Measurements from ENCODE around the gene PEDS1.
"Not testable (repeated sequence)": the region's sequence is repeated elsewhere in the genome, so short reads cannot be mapped to it uniquely, and the experiment has no call there.

PEDS1 gene

DNA sequence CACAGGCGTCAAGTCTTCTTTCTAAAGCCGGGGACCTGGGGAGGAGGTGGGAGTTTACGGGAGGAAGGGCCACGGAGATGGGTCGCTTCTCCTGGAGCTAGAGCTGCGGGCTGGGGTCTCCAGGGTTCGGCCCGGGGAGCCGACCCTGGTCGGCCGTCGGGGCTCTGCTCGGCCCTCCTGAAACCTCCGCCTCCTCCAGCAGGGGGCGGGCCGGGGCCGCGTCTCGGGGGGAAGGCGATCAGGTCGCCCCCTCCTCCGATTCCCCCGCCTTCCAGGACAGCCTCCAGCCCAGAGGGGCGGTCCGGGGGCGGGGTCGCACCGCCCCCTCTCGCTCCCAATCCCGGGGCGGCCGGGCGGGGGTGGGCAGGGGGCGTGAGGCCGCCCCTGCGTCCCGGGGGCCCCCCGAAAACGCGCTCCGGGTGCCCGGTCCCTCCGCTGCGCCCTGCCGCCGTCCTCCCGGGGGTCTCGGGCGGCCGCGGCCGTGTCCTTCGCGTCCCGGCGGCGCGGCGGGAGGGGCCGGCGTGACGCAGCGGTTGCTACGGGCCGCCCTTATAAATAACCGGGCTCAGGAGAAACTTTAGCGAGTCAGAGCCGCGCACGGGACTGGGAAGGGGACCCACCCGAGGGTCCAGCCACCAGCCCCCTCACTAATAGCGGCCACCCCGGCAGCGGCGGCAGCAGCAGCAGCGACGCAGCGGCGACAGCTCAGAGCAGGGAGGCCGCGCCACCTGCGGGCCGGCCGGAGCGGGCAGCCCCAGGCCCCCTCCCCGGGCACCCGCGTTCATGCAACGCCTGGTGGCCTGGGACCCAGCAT, 36.9 kb upstream of the PEDS1 start, which contains the start of gene CEBPB:
TSS of gene CEBPB (plus strand) at position 580 of the 814 bp plus-strand sequence. CDS start at position 784, 204 bp downstream.
- peak; percentile 82 for DNase-seq

DNA sequence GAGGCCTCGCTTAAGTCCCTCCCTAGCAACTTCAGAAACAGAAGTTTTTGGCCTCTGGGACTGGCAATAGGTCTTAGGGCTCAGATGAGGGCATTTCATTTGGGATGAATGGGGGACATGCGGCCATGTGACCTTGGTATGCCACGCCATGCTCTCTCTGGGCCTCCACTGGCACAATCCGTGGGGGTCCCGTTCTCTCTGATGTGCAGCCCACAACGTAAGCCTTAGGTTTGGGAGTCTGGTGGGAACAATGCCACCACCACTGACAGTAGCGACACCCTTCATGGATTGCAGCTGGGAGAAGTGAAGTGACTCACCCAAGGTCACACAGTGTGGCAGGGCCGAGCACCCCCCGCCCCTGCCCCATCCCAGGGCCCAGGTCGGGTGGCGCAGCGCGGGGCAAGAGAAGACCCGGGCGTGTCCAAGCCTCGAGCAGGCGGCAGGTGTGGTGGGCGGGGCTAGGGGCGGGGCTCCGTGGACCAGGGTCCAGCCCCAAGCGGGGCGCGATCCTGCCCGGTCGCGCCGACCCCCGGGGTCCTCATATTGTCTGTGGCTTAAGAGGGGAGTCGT, 36.2 kb upstream of the PEDS1 start:
- DNase-seq: peak; percentile 36

DNA sequence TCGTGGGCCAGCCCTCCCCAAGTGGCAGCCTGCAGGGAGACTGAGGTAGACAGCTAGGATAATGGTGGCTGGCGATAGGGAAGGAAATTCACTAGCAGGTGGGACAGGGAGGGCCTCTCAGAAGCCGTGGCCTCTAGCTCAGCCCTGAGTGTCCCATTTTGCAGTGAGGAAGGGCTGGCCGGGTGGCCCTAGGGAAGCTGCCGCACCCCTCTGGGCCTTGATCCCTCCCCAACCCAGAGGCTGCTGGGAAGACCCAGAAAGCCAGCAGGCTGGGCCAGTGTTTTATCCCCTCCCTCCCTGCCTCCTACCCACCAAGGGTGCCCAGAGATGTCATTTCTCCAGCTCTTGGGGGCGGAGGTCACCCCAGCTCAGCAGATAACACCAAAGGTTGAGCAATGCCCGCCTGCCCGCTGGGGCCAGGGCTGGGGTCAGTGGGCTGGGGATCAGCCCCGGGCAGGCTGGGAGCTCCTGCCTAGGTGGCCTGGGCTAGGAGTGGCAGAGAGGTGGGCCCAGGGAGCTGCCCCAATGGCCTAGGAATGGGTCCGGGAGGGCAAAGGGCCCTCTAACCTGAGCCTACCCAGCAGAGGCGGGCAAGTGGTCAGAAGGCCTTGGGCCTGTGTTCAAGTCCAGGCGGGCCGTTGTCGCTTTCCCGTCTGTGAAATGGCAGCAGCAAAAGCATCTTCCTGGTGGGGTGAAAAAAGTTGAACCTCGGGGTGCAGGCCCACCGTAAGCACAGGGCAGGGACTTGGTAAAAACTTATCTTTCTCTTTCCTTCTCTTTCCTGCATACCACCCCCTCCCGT, 35.6 kb upstream of the PEDS1 start:
- DNase-seq: no peak

DNA sequence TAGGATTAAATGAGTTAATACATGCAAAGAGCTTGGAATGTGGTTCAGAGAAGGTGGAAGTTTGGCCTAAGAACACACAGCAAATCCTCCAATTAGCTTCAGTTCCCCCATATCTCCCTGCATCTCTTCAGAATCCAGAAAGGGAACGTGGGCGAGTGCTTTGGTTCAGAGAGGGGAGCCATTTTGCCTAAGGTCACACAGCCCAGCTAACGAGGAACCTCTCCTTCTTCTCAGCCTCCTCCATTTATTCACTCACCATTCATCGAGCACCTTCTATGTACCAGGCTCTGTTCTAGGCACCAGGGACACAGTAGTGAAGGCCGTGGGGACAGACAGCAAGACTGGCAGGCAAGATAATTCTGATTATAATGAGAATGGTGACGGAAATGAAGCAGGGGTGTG, 34.8 kb upstream of the PEDS1 start:
- no peak for DNase-seq

DNA sequence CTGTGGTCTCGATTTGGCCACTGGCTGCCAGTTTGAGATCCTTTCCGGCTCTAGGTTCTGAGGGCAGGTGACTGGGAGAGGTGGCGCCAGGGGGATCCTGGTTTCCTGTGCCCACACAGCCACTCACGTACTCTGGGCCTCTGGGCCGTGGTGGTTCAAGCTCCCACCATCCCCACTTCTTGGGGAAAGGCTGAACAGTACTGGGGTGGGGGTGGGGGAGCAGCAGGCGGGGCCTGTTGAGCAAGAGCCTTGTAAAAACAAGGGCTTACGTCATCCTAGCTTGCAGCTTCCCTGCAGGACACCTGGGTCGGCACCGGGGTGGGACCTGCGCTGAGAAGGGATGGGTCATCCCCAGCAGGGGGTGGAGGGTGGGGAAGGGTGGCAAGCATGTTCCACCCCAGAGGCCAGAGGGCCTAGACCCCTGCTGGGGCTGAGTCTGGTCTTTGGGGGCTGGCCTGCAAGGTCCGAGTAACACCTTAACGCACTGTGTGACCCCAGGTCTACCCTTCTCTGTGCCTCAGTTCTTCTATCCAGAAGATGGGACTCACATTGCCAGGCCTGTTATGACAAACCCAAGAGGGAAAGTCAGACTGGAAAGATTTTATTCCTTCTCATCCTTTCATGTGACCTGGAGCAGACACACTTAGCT, 34.0 kb upstream of the PEDS1 start:
- DNase-seq: no peak

DNA sequence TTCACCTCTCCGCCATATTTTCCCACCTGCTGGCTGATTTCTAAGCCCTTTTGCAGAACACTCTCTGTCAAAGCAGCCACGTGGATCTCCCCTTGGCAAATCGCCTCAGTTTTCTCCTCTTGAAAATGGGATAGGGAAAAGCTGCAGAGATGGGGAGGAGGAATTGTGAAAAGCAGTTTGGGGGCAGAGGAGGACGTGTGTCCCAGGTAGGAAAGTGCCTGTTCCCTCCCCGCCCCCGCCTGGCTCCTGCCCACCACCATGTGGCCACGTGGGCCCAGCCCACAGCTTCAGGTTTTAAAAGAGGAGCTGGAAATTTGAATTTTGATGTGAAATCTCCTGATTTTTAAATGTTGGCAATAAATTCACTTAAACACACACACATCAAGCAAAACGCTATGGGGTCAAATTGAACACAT, 33.5 kb upstream of the PEDS1 start:
- DNase-seq: no peak

DNA sequence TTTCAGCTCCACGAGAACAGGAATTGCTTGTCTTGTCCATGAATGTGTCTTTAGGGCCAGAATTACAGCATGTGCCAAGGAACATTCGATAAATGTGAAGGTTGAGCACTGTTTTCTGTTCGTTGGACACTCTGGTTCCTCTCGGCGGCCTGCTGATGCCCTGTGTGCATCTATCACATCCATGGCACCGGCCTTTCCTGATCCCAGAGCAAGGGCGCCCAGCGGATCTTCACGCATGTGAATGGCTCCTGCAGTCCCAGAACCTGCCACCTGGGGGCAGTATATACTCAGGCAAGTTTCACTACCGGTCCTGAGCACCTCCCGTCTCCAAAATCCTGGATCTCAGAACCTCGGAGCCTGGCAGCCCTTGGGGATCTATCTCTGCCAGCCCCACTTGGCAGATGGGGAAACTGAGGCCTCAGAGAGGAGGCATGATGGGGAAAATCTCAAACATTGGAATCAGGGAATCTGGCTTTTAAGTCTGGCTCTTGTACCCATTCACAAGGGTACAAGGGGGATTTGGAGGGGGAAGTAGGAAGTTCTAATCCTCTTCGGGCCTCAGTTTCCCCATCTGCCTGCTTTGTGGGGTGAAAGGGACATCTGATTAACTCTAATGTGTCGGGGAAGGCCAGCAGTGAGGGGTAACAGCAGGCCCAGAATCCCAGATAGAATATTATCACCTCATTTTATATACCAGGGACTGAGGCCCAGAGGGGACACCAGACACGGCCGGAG, 32.8 kb upstream of the PEDS1 start:
- peak; percentile 92 for DNase-seq

DNA sequence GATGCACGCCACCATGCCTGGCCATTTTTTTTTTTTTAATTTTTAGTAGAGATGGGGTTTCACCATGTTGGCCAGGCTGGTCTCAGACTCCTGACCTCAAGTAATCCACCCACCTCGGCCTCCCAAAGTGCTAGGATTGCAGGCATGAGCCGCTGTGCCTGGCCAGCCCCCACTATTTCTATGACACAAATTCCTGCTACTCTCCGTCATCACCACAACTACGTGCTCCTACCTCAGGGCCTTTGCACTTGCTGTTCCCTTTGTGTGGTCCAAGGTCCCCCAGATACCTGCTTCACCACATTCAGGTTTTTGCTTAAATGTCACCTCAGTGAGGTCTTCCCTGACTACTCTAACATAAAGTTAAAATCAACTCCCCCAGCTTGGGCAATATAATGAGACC, 31.9 kb upstream of the PEDS1 start:
- no peak for DNase-seq

DNA sequence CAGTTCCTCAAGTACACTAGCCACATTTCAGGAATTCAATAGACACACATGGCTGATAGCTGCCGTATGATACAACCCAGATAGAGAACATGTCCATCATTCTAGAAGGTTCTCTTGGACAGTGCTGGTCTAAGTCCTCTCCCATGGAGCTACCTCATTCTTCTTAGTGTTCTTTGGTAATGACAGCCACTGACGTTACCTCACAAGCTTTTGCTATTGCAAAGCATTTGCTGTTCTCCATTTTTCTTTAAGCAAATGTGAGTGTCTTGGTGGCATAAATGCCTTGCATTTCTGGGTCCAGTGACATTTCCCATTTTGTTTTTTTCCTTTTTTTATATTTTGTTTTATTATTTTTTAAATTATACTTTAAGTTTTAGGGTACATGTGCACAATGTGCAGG, 28.8 kb upstream of the PEDS1 start:
- no peak for DNase-seq

DNA sequence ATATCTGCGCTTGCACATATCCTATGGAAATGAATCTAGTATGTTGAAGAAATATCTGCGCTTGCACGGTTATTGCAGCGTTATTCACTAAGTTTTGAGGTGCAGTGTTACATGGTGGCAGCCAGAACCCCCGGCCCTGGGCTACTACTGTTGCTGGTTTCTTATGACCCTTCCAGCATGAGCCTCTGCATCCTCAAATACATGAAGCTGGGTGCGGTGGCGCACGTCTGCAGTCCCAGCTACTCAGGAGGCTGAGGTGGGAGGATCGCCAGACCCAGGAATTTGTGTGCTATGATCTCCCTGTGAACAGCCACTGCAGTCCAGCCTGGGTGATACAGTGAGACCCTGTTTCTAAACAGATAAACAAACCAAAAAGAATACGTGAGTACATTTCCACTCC, 27.8 kb upstream of the PEDS1 start:
- no peak for DNase-seq

DNA sequence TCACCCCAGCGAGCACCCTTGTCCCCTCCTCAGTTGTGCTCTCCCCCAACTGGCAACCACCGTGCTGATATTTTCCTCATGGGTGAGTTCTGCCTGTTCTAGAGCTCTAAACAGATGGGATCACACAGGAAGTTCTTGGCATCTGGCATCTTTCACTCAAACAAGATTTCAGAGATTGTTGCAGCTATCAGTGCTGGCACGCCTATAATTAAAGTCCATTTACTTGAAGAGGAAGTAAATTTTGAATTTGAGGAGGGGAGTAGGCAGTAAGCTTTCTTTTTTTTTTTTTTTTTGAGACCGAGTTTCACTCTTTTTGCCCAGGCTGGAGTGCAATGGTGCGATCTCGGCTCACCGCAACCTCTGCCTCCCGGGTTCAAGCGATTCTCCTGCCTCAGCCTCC, 25.1 kb upstream of the PEDS1 start:
- DNase-seq: not testable (repeated sequence)

DNA sequence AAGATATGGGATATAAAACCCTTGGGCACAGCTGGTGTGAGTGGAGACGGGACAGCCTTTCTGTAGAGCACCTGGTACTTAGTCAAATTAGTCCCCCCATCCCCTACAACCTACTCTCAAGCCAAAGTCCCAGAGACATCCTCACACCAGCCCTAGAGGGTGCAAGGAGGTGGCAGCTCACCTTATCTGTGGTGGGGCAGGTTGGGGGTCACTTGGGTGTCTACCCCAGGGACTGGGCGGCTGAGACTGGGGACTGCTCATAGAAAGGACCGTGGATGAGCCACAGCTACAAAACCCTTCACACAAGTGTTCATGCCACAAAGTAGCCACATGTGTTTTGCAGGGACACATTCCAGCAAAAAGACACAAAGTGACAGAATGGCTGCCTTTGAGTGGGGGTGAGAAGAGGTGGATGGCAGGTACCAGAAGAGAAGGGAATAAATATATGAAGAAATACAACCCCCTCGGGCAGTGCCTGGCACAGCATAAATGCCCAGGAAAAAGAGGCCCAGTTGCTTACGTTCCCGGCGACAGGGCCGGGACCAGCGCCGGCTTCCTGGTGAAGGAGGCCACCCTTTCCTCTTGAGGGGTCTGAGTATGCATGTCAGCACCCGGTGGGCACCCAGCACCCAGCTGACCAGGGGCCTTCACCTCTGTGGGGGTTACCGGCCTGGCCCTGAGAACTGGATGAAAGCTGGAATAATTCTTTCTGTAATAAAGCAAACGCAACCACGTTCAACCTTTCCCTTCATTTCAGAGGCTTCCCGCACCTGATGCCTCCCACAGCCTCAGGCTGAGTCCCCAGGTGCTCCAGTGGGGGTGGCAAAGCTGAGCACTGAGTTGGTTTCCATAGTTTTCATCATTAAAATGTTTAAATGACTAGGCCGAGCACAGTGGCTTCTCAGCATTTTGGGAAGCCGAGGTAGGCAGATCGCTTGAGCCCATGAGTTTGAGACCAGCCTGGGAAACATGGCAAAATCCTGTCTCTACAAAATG, 22.7 kb upstream of the PEDS1 start:
- no peak for DNase-seq

DNA sequence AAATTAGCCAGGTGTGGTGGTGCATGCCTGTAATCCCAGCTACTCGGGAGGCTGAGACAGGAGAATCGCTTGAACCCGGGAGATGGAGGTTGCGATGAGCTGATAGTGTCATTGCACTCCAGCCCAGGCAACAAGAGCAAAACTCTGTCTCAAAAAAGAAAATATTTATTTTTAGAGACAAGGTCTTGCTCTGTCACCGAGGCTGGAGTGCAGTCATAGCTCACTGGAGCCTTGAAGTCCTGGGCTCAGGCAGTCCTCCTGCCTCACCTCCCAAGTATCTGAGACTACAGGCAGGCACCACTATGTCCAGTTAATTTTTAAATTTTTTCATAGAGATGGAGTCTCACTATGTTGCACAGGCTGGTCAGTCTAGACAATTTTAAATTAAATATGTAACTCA, 20.9 kb upstream of the PEDS1 start:
- DNase-seq: no peak

DNA sequence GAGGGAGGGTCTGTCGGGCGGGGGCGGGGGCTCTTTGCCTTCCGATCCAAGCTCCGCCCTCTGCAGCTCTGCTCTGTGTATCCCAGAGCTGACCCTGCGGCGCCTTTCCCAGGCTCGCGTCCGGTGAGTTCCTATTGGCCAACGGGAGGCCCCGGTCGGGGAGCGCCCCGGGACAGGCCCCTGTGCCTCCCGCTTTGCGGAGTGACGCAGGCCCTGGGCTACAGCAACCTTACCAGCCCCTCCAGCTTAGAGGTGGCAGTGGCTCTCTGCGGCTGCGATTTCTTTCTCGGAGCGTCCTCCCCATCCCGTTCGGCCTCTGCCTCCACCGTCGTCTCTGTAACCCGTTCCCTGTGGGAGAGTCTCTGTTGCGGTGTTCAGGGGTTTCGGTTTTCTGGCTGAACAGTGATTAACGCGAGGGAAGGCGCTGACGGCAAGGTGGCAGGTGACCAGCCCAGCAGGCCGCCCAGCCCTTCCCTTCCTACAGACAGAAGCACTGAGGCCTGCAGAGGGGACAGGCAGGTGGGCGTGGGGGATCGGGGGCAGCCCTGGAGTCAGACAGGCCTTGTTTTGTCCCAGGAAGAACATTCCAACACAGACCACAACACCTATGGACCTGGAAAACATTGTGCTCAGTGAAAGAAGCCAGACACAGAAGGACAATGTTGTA, 19.0 kb upstream of the PEDS1 start:
- no peak for DNase-seq

DNA sequence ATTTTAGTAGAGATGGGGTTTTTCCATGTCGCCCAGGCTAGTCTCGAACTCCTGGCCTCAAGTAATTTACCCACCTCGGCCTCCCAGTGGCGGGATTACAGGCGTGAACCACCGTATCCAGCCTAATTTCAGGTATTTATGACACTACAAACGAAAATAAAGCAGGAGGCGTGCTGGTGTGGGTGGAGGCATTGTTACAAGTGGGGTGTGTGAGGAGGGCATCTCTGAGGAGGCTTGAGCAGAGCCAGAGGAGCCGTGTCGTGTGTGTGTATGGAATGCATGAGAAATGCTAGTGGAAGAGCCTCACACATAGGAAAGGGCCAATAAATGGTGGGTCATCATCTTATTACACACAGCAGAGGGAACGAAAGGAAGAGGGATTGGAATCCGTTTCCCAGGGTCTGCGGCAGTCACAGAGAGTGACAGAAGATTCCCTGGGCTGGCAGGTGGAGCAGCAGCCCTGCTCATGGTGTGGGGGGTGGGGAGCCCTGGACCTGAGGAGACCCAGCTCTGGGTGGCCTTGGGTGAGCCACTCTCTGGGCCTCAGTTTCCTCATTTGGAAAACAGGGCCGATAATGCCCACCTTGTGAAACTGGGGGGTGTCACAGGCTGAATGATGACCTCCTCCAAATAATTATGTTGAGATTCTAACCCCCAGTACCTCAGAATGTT, 17.2 kb upstream of the PEDS1 start:
- DNase-seq: no peak

DNA sequence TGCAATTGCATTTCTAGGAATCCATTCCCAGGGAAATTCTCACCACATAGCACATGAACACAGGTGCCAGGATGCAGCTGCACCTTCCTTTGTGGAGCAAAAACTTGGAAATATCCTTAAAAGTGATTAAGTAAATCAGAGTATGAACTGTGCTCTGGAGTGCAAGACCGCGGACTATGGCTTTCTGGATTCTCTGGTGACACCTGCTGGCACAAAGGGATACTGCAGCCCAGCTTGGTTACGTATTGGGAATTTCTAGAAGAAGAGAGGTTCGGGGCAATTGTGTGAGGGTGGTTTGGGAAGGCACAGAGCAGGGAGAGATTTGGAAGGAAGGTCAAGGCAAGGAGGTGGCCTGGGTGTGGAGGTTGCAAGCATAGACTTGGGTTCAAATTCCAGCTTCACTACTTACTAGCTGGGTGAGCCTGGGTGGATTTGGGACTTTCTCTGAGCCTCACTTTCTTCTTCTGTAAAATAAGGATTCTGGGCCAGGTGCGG, 15.9 kb upstream of the PEDS1 start:
- DNase-seq: peak; percentile 85

DNA sequence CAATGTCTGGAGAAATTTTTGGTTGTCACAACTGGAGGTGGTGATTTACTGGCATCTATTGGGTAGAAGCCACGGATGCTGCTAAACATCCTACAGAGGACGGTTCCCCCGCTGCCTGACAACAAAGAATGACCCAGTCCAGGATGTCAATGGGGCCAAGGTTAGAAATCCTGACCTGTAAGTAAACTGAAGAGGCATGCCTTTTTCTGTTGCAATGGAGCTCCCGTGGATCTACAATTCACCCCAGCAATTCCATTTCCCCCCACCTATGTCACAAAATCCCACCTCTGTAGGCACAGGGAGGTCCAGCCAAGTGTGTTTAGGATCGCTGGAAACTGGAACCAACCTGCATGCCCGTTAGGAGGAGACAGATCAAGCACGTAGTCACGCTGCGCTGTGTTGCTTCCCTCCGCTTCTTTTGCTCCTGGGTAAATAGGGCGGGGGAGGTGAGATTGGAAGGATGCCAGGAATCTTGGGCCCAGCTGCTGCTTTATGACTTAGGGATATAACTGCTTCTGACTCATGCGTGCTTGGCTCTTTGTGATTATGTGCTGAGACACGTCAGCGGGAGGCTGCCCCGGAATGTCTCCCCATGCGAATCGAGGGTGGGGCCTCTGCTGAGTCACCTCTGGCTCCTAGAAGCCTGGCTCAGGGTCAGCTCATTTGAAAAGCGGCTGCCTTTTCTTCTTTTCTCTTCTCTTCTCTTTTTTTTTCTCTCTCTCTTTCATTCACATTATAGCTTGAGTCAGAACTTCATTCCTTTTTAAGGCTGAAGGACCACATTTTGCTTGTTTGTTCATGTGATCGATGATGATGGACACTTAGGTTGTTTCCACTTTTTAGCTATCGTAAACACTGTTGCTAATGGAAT, 12.4 kb upstream of the PEDS1 start:
- DNase-seq: peak; percentile 91

DNA sequence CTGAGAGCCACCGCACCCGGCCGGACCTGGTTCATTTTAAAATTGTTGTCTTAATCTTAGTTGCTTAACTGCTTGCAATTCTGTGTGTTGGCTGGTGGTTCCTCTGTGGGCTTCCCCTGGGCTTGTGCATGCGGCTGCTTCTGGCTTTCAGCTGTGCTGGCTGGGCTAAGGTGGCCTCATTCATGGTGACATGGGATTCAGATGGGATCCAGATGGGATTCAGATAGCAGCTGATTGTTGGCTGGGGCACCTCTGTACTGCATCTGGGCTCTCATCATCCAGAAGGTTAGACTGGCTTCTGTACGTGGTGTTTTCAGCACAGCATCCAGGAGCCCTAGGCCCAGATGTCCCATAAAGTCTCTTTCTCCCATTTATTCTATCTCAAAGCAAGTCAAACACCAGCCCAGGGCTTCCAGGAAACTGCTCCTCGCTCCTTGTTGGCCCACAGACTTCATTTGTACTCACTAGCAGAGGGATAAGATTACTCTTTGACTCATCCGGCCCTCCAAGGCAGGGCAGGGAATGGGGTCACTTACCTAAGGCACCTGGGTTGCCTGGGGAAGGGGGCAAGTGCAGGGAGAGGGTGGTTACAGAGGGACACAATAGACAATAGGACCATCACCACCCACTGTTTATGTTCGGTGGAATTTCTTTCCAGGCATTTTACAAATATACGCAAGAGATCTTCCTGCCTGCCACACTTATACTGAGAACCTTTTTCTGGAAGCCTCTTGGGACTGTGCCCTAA, 10.2 kb upstream of the PEDS1 start:
- DNase-seq: no peak
